Left lobe of liver (tissue), 2 donors: ENCODE measurements around the gene WDR47. TPM values are rescaled to one million over a fixed set of nuclear protein-coding genes. Genes with fewer than 3 reads are reported as not detected.
"Not testable (repeated sequence)": the region's sequence is repeated elsewhere in the genome, so short reads cannot be mapped to it uniquely, and the experiment has no call there.

Experiments used
- ATAC-seq: fragments of 200-7000 bp; cut with Tn5 transposase; one replicate; pipeline ENCODE4 v1.9.1; 2020; ENCODE audit warnings: mild to moderate bottlenecking, moderate library complexity
- DNase-seq: peaks from one replicate; pipeline ENCODE4 v3.0.0-alpha.2; 2020; ENCODE audit warnings: low spot score
- total RNA-seq: library from RNA; stranded (reverse); gene quantifications from one replicate; pipeline ENCODE4 v1.2.1, GENCODE V29; 2021
- donor health status: DM: no; HTN: no; CAD: no; lungs with moderate emphysema.
- donor health status: DM: no; HTN: yes; CAD: no.

Gene WDR47
- total RNA-seq, 1 donor from 2014 or later, result 2.4 TPM

GRCh38 chr1:108969346-108969745 lies 72.6 kb downstream of the WDR47 start:
- ATAC-seq, result no peak
- DNase-seq, result no peak

- peak; percentile 96 for ATAC-seq
Observed at GRCh38 chr1:108963052-108963686, 78.7 kb downstream of the WDR47 start, which contains the start of gene CLCC1. TSS of gene CLCC1 (minus strand) at chr1:108963484. CDS start at chr1:108950437, 13,047 bp downstream.

GRCh38 chr1:108962681-108963051 lies 79.2 kb downstream of the WDR47 start:
- ATAC-seq (peak; percentile 19), DNase-seq (peak; percentile 48)

More at GRCh38 chr1:108963052-108963686, 78.7 kb downstream of the WDR47 start, which contains the start of gene CLCC1:
- peak; percentile 95 for DNase-seq

GRCh38 chr1:108961752-108962486 lies 80.0 kb downstream of the WDR47 start:
- DNase-seq, result no peak
- ATAC-seq, result no peak

GRCh38 chr1:108961198-108961597 lies 80.7 kb downstream of the WDR47 start:
- no peak for ATAC-seq
- no peak for DNase-seq

- ATAC-seq, result no peak
Observed at GRCh38 chr1:108960719-108961118, 81.2 kb downstream of the WDR47 start.

GRCh38 chr1:108957888-108958287 lies 84.0 kb downstream of the WDR47 start:
- ATAC-seq (peak; percentile 78), DNase-seq (no peak)

More at GRCh38 chr1:108960719-108961118, 81.2 kb downstream of the WDR47 start:
- no peak for DNase-seq

GRCh38 chr1:108955881-108956280 lies 86.0 kb downstream of the WDR47 start:
- DNase-seq, result no peak
- no peak for ATAC-seq

- ATAC-seq (no peak), DNase-seq (no peak)
Observed at GRCh38 chr1:108955111-108955510, 86.8 kb downstream of the WDR47 start.

GRCh38 chr1:108953452-108953851 lies 88.5 kb downstream of the WDR47 start:
- ATAC-seq (no peak), DNase-seq (no peak)

- no peak for ATAC-seq
- DNase-seq, result no peak
Observed at GRCh38 chr1:108951242-108951641, 90.7 kb downstream of the WDR47 start.

GRCh38 chr1:108949044-108949443 lies 92.9 kb downstream of the WDR47 start:
- no peak for DNase-seq

GRCh38 chr1:108947871-108948525 lies 93.9 kb downstream of the WDR47 start:
- no peak for DNase-seq
- ATAC-seq, result no peak

More at GRCh38 chr1:108949044-108949443, 92.9 kb downstream of the WDR47 start:
- no peak for ATAC-seq

GRCh38 chr1:108936170-108936569 lies 105.7 kb downstream of the WDR47 start:
- DNase-seq (no peak), ATAC-seq (no peak)

- DNase-seq (no peak), ATAC-seq (no peak)
Observed at GRCh38 chr1:108933944-108934343, 108.0 kb downstream of the WDR47 start.

GRCh38 chr1:108927565-108927964 lies 114.3 kb downstream of the WDR47 start:
- DNase-seq, ATAC-seq: not testable (repeated sequence)

- DNase-seq (no peak), ATAC-seq (no peak)
Observed at GRCh38 chr1:108925920-108926319, 116.0 kb downstream of the WDR47 start.

Other genes with a start within 250 kb of the WDR47 start
- gene AKNAD1, start 185.0 kb downstream of the WDR47 start, total RNA-seq, result not detected
- gene GPSM2, start 165.1 kb downstream of the WDR47 start, total RNA-seq, result 0.20 TPM
- gene CLCC1, start 78.6 kb downstream of the WDR47 start, total RNA-seq, result 17.7 TPM
- 22.1 TPM for gene TAF13, start 33.9 kb upstream of the WDR47 start, total RNA-seq
- gene TMEM167B, start 48.7 kb upstream of the WDR47 start, total RNA-seq, result 18.9 TPM
- 0.48 TPM for gene ELAPOR1, start 72.0 kb upstream of the WDR47 start, total RNA-seq
- gene SARS1, start 171.8 kb upstream of the WDR47 start, total RNA-seq, result 80.0 TPM
- gene CELSR2, start 207.4 kb upstream of the WDR47 start, total RNA-seq, result 3.9 TPM
- 0.63 TPM for gene PSRC1, start 241.0 kb upstream of the WDR47 start, total RNA-seq